ENCODE data around the gene EEIG1. TPM values are rescaled to one million over a fixed set of nuclear protein-coding genes. Genes with fewer than 3 reads are reported as not detected.

The EEIG1 gene
- total and polyA plus RNA-seq, 2 donors (not counting 1 experiment from before 2014, with no cell fraction given) = 57.2 to 245 TPM

DNA sequence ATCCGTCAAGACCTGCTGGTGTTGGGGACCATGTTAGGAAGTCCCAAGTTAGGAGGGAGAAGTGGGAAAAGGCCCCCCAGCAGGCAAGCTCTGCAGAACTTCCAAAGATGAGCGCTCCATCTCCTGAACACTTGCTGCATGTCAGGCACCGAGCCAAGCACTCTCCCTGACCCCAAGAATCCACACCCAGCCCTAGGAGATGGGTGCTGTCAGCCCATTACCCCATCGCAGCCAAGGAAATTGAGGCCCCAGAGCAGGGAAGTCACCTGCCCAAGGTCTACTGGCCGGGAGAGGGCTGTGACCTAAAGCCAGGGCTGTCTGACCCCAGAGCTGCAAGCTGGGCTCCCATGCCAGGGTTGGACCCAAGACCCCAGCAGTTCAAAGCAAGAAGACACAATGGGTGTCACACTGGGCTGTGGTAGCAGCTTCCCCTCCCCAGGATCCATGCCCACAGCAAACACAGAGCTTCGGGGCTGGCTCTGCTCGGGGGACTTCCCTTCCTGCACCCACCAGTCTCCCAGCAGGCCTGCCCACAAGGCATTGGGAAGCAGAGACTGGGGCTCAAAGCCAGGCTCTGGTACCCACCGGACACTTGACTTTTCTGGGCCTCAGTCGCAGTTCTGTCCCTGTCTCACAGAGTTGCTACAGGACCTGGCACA, 13.5 kb downstream of the EEIG1 start:
- Mint-ChIP-seq H3K9me3 (ENCODE audit: insufficient read depth) (no peaks in the 10 kb centered on the region), H3K27ac (peak overlapping the region; percentile 78), H3K4me3 (peak overlapping the region; percentile 35), H3K4me1 (peaks cover 95% of the 10 kb centered on the region), H3K27me3 (no peaks in the 10 kb centered on the region)
- ChIA-PET CTCF (interaction anchor here (0.7 to 2.5 kb wide), 5 partner anchors 12 to 68 kb away, joined by 3 to 9 read pairs (median 6); no protein-coding TSS in a partner anchor), POLR2A (interaction anchor here (1.1 kb wide), 1 partner anchor 13 kb away, joined by 6 read pairs; the partner anchor contains the start of gene EEIG1)
- H3K36me3 ChIP-seq (replicated peaks in 1 of 2; ENCODE audit: control extremely low read depth in 1 of 2, control insufficient read depth in 1 of 2, extremely low read depth in 1 of 2, insufficient read depth in 2 of 2, low read length in 1 of 2) = peaks cover 0 to 14% of the 10 kb centered on the region in 2 experiments
- no peaks in the 10 kb centered on the region for H3K9me3 ChIP-seq (ENCODE audit: control extremely low read depth in 1 of 3, control insufficient read depth in 2 of 3, insufficient read depth in 1 of 3, low read length in 2 of 3)
- ATAC-seq (ENCODE audit: low read depth) (no peak), DNase-seq (no peak)
- H3K9ac ChIP-seq (ENCODE audit: low read length) = no peak overlapping the region
- peak overlapping the region in 1 of 2 donors; percentile 97 for H3K27ac ChIP-seq (ENCODE audit: low read length in 2 of 2)
- H4K20me1 ChIP-seq (ENCODE audit: control insufficient read depth, insufficient read depth, low read length, poor library complexity, severe bottlenecking) = peaks cover 90% of the 10 kb centered on the region
- H3K4me2 ChIP-seq (replicated peaks; ENCODE audit: low read depth, low read length, poor library complexity, severe bottlenecking) = peak overlapping the region; percentile 47
- no peaks in the 10 kb centered on the region for H3K27me3 ChIP-seq (replicated peaks in 1 of 4; ENCODE audit: control extremely low read depth in 1 of 4, control insufficient read depth in 3 of 4, insufficient read depth in 4 of 4, low read length in 3 of 4)
- intact Hi-C loops (cut with micrococcal nuclease) = no loop called here
- TF ChIP-seq EZH2 (IDR thresholded peaks at IDR 0.05; ENCODE audit: borderline replicate concordance, insufficient read depth, low read depth, low read length, poor library complexity, severe bottlenecking) = no peak
- TF ChIP-seq, protein P1, sequence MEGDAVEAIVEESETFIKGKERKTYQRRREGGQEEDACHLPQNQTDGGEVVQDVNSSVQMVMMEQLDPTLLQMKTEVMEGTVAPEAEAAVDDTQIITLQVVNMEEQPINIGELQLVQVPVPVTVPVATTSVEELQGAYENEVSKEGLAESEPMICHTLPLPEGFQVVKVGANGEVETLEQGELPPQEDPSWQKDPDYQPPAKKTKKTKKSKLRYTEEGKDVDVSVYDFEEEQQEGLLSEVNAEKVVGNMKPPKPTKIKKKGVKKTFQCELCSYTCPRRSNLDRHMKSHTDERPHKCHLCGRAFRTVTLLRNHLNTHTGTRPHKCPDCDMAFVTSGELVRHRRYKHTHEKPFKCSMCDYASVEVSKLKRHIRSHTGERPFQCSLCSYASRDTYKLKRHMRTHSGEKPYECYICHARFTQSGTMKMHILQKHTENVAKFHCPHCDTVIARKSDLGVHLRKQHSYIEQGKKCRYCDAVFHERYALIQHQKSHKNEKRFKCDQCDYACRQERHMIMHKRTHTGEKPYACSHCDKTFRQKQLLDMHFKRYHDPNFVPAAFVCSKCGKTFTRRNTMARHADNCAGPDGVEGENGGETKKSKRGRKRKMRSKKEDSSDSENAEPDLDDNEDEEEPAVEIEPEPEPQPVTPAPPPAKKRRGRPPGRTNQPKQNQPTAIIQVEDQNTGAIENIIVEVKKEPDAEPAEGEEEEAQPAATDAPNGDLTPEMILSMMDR (IDR thresholded peaks at IDR 0.05) = no peak
- WGBS (ENCODE audit: insufficient coverage) = 68% methylated on average over 8 of the region's 9 CpGs
- H2AFZ ChIP-seq (ENCODE audit: insufficient read depth, low read depth, low read length, poor library complexity, severe bottlenecking) = no peak overlapping the region
- peaks cover 99% of the 10 kb centered on the region for H3K79me2 ChIP-seq (ENCODE audit: control insufficient read depth, insufficient read depth, low read length)
- no peak overlapping the region for H3K4me3 ChIP-seq (ENCODE audit: control extremely low read depth in 1 of 5, extremely low read depth in 1 of 5, insufficient read depth in 1 of 5, low read depth in 2 of 5, low read length in 4 of 5)
- H3K4me1 ChIP-seq (ENCODE audit: control insufficient read depth in 2 of 2, insufficient read depth in 2 of 2, low read length in 2 of 2) = peaks cover 80 to 96% of the 10 kb centered on the region in 2 donors

All from B cell (primary cell).